DMS53 treated with DMSO at 0.1 percent for 48 hours (cell line): Measurements from ENCODE around the gene NREP.

Experiments used
- DNase-seq: peaks from one replicate; lab custom pipeline; 2025; ENCODE audit not compliant: unreplicated experiment; lab: John Stamatoyannopoulos, UW

NREP gene, protein sequence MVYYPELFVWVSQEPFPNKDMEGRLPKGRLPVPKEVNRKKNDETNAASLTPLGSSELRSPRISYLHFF

DNA sequence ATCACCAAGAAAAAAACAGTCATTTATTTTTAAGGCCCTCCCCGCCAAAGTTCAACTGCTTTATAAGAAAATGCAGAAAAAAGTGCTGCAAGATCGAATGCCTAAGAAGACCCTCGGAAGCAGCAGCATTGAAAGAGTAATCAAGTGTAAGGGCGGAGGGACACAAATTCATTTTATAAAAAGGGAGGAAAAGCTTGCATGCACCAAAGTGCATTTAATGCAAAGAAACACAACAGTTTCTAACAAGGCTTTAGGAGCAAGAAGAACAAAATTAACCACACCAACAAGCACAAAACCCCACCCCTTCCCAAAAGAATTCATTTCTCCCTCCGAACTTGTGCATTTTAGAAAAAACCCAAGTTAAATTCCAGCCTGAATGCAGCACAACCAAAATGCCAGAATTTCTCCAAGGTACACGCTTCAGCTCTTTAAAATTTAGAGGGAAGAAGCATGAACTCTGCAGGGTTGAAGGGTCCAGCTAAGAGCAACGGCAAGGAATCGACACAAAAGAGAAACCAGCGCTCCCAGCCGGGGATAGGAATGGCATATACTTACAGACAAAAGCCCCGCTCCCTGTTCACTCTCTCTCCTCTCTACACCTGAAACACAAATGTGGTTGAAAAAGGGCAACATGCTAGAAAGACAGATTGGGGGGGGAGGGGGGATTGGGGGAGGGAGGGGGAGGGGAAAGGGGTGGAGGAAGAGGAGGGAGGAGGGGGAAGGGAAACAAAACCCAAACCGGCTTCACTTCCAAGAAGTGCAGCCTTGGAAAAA lies at the start of gene NREP:
Gene NREP, minus strand, starts transcription at position 614 of the 774 bp plus-strand sequence. CDS start 1,422 bp downstream, outside the sequence.
- peak; percentile 44 for DNase-seq

DNA sequence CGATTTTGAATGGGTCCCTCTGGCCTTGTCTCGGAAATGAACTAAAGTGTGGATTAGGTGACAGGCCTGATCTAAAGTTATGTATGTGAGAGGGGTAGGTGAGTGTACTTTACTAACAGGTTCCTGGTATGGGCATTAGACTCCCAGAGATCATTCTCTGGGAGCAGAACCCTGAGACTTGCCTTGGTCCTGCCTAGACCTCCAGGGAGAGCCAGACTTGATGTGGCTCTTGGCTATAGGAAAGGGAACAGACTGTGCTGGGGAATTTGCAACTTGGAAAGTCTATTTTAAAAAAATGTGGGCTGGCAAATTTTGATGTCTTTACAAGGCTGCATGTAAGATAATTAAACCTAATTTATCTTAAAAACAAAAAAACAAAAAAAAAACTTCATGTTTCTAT lies 49.8 kb upstream of the NREP start:
- no peak for DNase-seq

DNA sequence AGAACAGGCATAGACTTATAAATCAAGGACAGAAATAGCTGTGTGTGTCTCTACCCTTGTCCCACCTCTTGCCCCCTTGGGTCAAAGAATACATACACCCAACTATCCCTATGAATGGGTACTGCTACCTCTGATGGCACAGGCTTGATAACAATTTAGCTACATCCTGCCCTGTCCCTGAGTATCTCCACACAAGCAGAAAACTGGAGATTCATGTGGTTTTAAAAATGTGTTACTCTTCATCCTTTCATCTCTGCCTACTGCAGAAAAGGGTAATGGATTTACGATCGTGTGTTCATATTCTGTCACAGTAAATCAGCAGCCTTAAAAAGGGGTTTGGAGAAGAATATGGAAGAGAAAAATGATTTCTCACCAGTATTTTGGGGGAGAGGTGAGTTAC lies 49.2 kb upstream of the NREP start:
- DNase-seq: no peak

DNA sequence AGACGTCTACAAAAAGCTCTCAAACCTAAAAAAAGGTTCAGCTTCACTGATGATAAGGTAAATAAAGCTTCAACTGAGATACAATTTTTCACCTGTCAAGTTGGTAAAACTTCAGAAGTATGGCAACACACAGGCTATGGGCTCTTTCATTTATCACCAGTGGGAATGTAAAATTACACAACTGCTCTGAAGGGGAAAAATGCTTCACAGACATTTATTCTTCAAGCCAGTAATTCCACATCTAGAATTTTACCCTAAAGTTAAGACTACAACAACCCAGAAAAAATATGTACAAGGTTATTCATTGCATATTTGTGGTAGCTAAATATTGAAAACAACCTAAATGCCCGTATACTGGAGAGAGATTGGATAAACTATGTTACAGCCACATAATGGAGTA lies 48.1 kb upstream of the NREP start:
- DNase-seq: no peak

DNA sequence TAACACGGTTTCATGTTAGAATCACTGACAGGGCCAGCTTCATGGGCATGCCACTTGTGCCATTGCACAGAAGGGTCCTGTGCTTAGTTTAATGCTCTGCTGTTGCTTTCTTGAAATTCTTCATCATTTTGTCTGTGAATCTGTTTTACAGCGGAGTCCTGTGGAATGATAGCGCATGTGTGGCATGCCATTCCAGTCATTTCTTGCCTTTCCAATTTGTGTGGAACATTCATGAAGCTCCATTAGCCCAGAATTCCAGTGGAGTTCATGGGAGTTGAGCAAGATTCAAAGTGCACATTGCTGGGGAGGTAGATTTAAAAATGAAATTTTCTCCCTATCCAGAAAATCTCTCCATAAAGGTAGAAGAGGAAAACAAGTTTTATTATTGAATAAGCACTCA lies 43.4 kb upstream of the NREP start:
- no peak for DNase-seq

DNA sequence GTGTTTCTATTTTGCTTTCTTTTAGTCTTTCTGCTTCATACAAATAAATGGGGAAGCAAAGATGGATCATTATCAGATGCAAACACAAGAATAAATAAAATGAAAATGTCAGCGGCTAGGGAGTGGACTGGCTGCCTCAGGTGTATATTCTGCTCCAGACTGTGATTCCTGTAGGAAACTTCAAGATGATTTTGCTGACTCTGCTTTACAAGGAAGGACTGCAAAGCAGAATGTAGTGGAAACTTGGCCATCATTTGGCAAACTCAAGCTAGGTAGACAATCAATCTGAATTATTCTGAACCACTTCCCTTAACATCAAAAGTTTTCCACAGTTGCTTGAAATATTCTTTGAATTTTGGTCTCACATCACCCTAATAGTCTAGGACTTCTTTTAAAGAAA lies 38.1 kb upstream of the NREP start:
- no peak for DNase-seq

DNA sequence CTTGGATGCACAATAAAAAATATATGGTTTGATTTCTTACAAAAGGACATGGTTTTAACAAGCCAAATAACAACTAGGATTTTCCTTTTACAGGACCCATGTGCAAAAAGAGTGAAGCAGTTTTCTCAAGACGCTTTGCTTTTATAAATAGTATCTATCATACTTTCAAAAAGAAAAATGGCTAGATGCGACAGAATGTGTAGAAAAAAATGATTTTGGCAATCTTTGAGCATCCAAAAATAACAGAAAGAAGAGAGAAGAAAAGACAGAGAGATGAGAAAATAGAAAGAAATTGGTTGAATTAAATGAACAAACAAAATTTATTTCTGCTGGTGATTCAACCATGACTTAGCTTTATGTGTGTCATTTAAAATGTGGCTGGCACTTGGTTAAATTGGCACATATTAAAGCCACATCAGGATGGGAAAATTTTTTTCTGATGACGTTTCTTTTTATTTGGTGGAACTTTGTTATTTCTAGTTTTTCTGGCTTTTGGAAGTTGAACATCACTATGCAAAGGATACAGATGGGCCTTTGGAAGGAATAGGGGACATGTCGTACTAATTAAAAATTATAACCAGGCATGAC lies 35.6 kb upstream of the NREP start:
- DNase-seq: no peak

DNA sequence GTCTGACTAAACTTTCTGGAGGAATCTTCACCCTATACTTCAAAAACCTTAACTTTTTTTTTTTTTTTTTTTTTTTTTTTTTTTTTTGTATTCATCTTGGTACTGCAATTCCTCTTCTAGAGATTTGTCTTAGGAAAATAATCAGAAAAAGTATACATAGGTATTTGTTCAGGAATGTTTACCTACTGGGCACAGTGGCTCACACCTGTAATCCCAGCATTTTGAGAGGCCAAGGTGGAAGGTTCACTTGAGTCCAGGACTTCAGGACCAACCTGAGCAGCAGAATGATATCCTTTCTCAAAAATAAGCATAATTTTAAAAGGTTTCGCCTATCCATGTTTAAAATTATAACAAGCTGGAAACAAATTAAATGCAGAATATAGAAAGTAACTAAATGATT lies 33.3 kb upstream of the NREP start:
- no peak for DNase-seq

DNA sequence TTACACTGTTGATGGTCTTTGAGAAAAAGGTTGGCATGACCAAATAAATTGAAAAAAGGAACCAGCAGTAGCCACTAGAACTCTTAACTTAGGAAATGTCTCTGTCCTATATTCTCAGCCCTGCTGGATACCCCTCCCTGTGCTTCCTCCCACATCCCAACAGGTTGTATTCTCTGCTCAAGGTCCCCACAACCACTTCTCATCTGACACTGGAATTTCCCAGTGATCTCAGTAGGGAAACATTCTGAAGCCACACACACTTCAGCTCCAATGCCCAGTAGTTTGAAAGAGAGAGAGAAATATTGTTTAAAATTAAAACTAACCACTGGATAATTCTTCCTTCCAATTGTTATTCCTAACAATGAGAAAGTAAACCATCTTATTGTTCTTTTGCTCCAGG lies 30.0 kb upstream of the NREP start:
- no peak for DNase-seq

DNA sequence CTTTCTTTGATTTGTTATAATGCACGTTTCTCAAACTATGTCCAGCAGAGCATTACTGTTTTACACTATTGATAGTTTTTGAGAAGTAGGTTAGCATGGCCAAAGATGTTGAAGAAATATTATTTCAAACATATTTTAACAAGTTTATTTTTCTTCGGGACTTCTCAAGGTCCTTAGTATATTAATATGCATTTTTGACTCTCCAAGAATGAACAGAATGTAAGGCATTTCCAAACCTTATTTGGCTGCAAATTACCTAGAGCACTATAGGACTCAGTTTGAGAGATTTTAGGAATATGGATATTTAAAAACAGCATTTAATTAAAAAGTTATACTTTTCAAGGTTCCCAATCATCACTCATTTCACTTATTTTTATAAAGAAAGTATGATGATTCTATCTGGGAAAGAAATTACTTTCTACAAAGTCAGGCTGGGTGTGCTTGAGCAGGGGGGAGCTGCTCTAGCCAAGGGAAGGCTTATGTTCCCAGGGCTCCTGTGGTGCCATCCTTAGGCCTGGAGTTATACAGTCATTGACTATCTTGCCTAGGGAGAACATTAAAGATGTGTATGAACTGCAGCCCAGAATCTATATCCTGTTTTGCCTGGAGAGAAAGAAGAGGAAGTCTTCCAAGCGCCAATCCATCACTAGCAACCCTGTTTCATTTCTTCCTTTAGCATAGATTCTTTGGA lies 27.6 kb upstream of the NREP start:
- no peak for DNase-seq

DNA sequence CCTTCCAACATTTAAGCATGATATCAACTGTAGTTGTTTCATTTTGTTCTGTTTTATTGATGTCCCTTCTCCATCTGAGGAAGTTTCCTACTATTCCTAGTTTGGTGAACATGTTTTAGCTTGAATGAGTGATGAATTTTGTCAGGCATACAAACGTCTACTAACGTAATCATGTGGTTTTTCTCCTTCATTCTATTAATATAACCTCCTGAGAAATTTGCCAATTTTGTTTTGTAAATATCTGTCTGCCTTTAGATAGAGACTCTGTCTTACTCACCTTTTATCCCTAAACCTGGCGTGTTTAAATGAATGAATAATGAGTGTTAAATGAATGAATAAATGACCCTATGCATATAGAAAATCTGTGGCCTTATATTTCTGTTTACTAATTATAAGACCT lies 26.5 kb upstream of the NREP start:
- no peak for DNase-seq

DNA sequence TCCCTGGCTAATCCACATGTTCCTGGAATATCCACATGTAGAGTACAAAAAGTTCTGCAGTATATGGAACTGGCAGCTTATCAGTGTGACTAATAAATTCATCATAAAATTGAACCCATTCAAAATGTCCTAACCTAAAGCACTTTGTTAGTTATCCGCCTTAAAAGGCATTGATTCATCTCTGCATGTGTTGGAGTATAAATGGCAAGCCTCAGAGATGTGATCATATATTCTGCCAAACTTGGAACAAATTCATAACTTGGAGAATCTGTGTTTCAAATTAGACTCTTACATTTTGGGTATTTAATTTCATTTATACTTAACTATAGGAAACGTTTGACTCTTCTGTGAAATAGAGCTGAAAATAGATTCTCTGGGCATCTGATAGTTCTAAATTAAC lies 25.2 kb upstream of the NREP start:
- no peak for DNase-seq

DNA sequence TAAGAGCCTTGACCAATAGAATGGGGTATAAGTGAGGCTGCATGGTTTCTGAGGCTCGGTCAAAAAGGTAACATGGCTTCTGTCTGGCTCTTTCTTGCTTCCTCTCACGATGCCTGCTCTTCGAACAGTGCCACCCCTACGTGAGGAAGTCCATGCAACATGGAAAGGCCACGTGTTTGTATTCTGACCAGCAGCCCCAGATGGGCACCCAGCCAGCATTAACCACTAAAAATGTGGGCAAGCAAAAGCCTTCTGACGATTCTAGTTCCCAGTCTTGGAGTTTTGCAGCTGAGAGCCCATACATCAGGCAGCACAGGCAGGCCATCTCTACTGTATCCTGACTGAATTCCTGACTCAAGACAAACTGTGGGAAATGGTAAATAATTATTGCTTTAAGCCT lies 24.2 kb upstream of the NREP start:
- DNase-seq: no peak

DNA sequence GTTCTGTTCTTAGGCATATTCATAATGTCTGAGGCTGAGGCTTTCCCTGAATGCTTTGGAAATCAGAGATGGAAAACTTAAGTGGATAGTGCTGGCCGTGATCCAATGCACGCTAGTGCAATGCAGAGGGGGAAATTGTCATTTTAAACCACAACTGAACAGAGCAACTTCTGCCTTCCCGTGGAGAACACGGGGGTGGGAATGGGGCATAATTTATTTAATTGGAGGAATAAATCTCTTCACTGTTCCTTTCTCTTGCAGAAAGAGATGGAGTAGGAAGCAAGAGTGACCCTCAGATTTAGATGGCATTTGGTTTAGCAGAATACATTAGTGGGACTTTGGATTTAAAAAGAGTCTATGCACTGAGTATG lies 22.9 kb upstream of the NREP start:
- DNase-seq: no peak

DNA sequence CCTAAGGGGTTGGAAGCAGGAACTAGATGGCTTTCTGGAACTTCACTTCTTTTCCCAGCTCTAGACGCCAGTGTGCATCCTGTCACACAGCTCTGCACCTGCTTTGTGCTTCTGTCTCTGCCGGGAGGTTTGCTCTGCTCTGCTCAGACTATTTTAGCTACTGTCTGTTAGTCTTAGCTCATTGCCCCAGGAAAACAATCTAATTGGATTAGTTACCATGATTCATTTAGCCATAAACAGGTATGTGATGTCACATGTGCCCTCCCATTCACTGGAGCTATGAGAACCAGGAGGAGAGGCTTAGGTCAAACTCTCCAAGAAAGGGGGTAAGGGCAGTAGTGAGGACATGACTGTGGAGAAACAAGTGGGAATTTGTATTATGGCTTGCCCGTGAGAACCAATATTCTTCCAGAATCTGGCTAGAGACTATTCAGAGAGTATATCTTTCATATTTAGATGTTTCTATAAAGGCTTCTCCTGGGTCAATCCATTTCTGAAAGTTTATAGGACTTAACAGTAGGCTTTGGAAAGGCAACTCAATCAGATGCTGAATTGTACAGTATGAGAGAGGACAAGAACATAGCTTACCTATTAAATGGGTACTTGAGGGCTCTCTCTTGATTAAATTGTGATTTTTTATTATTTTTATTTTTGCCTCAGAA lies 22.4 kb upstream of the NREP start:
- DNase-seq: no peak

DNA sequence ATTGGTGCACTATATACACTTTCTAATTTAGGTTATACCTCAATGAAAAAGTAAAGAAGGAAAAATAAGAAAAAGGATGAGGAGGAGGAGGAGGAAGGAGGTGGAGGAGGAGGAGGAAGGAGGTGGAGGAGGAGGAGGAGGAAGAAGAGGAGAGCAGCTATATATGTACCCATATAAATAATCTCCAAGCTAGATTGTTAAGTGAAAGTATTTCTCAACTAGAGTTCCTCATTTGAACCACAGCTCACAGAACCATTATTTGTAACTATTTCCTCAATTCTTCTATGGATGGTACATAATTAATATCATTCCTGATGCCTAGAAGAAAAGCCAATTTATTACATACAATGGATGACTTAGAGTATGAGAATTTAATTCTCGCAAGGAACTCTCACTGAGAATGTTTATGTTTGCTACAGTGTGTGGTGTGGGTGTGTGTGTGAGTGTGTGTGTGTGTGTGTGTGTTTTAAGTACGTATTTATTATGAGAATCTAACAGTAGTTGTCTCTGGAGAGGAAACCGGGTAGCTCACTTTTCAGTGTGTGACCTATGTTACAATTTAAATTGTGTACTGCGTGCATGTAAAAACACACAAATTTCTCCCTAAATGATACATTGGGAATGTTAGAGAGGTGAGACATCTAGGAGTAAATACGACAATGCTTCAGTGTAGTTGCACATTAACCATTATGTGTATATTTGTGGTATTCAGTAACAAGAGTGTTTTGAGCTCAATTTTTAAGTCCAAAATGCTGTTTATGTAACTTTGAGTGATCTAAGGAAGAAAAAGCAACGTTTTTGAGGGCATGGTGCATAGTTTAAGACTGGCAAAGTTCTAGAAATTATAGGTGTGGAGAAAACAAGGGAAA lies 20.2 kb upstream of the NREP start:
- no peak for DNase-seq

DNA sequence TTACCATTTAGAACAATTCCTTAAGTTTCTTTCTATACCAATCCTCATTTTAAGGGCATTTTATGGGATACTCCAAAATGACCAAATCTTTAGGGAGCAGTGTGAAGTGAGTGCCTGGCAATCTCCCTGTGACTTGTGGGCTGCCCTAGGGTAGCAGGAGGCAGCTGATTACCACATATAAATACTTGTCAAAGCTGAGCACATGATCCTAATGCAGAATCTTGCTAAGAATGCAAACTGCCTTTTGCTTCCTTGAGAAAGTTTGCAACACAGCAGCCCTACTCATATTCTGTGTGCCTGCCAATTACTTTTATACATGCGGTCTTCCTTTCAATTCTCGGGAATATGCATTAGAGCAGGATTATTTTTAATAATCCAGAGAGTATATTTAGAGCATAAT lies 18.2 kb upstream of the NREP start:
- no peak for DNase-seq

DNA sequence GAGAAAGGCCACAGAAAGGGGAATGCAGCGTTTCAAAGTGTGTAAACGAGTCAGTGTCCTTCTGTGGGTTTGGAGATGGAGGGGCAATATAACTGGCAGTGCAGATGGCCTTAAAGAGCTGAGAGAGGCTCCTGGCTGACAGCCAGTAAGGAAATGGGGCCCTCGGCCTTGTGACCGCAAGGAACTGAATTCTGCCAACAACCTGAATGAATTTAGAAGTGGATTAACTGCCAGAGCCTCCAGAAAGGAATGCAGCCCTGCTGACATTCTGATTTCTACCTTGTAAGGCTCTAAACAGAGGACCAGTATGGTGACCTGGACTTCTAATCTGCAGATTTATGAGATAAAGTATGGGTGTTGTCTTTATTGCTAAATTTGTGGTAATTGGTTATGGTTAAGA lies 17.5 kb upstream of the NREP start:
- DNase-seq: no peak

DNA sequence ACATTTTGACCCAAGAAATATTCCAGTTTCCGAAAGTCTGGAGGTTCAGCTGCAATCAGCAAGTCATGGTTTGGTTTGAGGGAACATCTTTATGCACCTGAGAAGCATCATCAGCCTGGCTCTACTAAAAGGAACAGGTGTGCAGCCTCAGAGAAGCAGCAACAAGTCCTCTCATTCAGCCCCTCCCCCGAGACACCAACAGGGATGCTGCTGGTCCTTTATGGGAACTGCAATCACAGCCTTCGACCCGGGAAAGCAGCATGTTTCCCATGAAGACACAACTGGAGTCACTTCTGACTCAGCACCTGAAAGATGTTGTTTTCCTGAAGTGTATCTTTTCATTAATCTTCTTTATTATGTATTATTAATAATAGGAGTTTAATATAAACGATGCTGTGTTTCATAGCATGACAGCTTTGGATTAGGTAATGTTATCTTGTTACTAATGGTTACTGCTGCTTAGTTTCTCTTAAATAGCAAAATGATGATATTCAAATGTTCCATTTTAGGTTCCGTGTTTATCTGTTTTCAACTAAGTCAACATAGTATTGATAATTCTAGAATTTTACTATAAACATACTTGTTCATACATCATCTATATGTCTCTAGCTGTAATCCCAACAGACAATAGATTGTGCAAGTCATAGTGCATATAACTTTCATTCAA lies 15.6 kb upstream of the NREP start:
- peak; percentile 32 for DNase-seq

DNA sequence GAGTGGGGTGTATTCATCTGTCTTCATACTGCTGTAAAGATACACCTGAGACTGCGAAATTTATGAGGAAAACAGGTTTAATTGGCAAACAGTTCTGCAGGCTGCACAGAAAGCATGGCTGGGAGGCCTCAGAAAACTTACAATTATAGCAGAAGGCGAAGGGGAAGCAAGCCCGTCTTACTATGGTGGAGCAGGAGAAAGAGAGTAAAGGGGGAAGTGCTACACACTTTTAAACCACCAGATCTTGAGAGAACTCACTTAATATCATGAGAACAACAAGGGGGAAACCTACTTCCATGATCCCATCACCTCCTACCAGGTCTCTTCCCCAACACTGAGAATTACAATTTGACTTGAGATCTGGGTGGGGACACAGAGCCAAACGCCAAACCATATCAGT lies 12.5 kb upstream of the NREP start:
- DNase-seq: no peak
